ENCODE measurements around the gene METTL17.
"Not testable (repeated sequence)": the region's sequence is repeated elsewhere in the genome, so short reads cannot be mapped to it uniquely, and the experiment has no call there.

GRCh38 chr14:20945146-20945545 is 44.6 kb upstream of the METTL17 start:
- TF ChIP-seq POLR2AphosphoS5, POLR2A (IDR thresholded peaks at IDR 0.05; ENCODE audit: low read depth, low read length): not testable (repeated sequence)
